Left ventricle myocardium inferior (tissue), 1 donor: ENCODE data around the gene FRAS1. TPM values are rescaled to one million over a fixed set of nuclear protein-coding genes. Genes with fewer than 3 reads are reported as not detected.
"Not testable (repeated sequence)": the region's sequence is repeated elsewhere in the genome, so short reads cannot be mapped to it uniquely, and the experiment has no call there.

Source experiments
- DNase-seq: peaks from one replicate; pipeline ENCODE4 v3.0.0-alpha.2; 2020
- H3K27ac ChIP-seq: fragments of 200-600 bp; replicated peaks from 2 replicates; pipeline ENCODE4 v1.8.0; 2021
- H3K27me3 ChIP-seq: fragments of 200-600 bp; 2 replicates; pipeline ENCODE4 v1.8.0; 2021; ENCODE audit warnings: low read depth
- H3K36me3 ChIP-seq: fragments of 200-600 bp; 2 replicates; pipeline ENCODE4 v1.8.0; 2021
- H3K4me1 ChIP-seq: fragments of 200-600 bp; 2 replicates; pipeline ENCODE4 v1.8.0; 2021
- H3K4me3 ChIP-seq: fragments of 200-600 bp; 2 replicates; pipeline ENCODE4 v1.8.0; 2021; ENCODE audit warnings: mild to moderate bottlenecking, moderate library complexity
- H3K9me3 ChIP-seq: fragments of 200-600 bp; replicated peaks from 2 replicates; pipeline ENCODE4 v1.8.0; 2021
- CTCF ChIP-seq: fragments of 200-600 bp; IDR thresholded peaks from 2 replicates; pipeline ENCODE4 v1.8.0; 2021; ENCODE audit warnings: antibody characterized with exemption, mild to moderate bottlenecking, borderline replicate concordance
- intact Hi-C: fragments of 100-400 bp; cut with micrococcal nuclease; formaldehyde crosslinking; loops from one replicate; pipeline ENCODE4 v1.11.0; 2022
- total RNA-seq: library from RNA; stranded (reverse); fragmentation: NEBNext Ultra II Directional; extraction: Animal tissue kit (Norgen Biotek cat#: 25700); gene quantifications from one replicate; pipeline ENCODE4 v1.2.1, GENCODE V29; 2021
- donor health status: DM: no; HTN: yes; CAD: no; lungs with severe emphysema.

The FRAS1 gene
- total RNA-seq, 1 donor from 2014 or later: 1.4 TPM

GRCh38 chr4:78482281-78482680 is 425.2 kb downstream of the FRAS1 start:
- no peak overlapping the region for H3K27ac ChIP-seq
- no peak for DNase-seq
- no peak overlapping the region for H3K4me3 ChIP-seq
- no peaks in the 10 kb centered on the region for H3K4me1 ChIP-seq
- no peaks in the 10 kb centered on the region for H3K36me3 ChIP-seq
- no peak for TF ChIP-seq CTCF
- H3K9me3 ChIP-seq: no peaks in the 10 kb centered on the region
- H3K27me3 ChIP-seq: no peaks in the 10 kb centered on the region
- intact Hi-C loops: no loop called here

GRCh38 chr4:78483811-78484210 is 426.7 kb downstream of the FRAS1 start:
- DNase-seq: no peak
- Histone ChIP-seq H3K27ac (no peak overlapping the region), H3K4me1 (no peaks in the 10 kb centered on the region), H3K4me3 (no peak overlapping the region), H3K27me3 (no peaks in the 10 kb centered on the region), H3K36me3 (peaks cover 4% of the 10 kb centered on the region), H3K9me3 (no peaks in the 10 kb centered on the region)
- intact Hi-C loops: no loop called here
- no peak for TF ChIP-seq CTCF

GRCh38 chr4:78484574-78484973 is 427.5 kb downstream of the FRAS1 start:
- Histone ChIP-seq H3K4me3 (no peak overlapping the region), H3K27ac (no peak overlapping the region), H3K36me3 (peaks cover 5% of the 10 kb centered on the region), H3K9me3 (no peaks in the 10 kb centered on the region), H3K27me3 (no peaks in the 10 kb centered on the region), H3K4me1 (no peaks in the 10 kb centered on the region)
- no peak for DNase-seq
- intact Hi-C loops: no loop called here
- no peak for TF ChIP-seq CTCF

GRCh38 chr4:78493731-78494130 is 436.6 kb downstream of the FRAS1 start:
- Histone ChIP-seq H3K4me1 (no peaks in the 10 kb centered on the region), H3K36me3 (peaks cover 1% of the 10 kb centered on the region), H3K9me3 (no peaks in the 10 kb centered on the region), H3K27me3 (no peaks in the 10 kb centered on the region), H3K27ac (no peak overlapping the region), H3K4me3 (no peak overlapping the region)
- DNase-seq: no peak
- intact Hi-C loops: no loop called here
- TF ChIP-seq CTCF: no peak

GRCh38 chr4:78496021-78496643 is 439.0 kb downstream of the FRAS1 start:
- Histone ChIP-seq H3K4me1 (no peaks in the 10 kb centered on the region), H3K4me3 (no peak overlapping the region), H3K27me3 (no peaks in the 10 kb centered on the region), H3K27ac (no peak overlapping the region), H3K36me3 (no peaks in the 10 kb centered on the region), H3K9me3 (no peaks in the 10 kb centered on the region)
- no peak for DNase-seq
- TF ChIP-seq CTCF: no peak
- intact Hi-C loops: no loop called here

GRCh38 chr4:78506260-78506659 is 449.1 kb downstream of the FRAS1 start:
- H3K27me3 ChIP-seq, intact Hi-C loops, H3K4me3 ChIP-seq, H3K27ac ChIP-seq, DNase-seq, H3K36me3 ChIP-seq, H3K4me1 ChIP-seq, H3K9me3 ChIP-seq: not testable (repeated sequence)
